ENCODE data around the gene FBXO3.

The FBXO3 gene

DNA sequence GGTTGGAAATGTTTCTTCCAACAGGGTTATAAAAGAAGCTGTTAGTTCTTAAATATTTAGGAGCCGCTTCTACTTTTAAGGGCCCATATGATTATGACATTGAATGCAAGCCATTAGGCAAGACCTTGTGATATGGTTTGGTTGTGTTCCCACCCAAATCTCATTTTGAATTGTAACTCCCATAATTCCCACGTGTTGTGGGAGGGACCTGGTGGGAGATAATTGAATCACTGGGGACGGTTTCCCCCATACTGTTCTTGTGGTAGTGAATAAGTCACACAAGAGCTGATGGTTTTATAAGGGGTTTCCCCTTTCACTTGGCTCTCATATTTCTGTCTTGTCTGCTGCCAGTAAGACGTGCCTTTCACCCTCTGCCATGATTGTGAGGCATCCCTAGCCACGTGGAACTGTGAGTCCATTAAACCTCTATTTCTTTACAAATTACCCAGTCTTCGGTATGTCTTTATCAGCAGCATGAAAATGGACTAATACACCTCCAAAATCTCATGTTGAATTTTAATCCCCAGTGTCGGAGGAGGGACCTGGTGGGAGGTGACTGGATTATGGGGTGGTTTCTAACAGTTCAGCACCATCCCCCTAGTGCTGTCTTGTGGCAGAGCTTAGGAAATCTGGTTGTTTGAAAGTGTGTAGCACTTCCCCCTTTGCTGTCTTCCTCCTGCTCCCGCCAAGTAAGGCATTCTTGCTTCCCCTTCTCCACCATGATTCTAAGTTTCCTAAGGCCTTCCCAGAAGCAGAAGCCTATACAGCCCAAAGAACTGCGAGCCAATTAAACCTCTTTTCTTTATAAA lies 42.4 kb downstream of the FBXO3 start:
- TF ChIP-seq POLR2AphosphoS5 (IDR thresholded peaks at IDR 0.05; ENCODE audit: low read depth, low read length): no peak
- no peak for TF ChIP-seq TAF1 (IDR thresholded peaks at IDR 0.05; ENCODE audit: borderline replicate concordance, insufficient read depth, low read length)
- TF ChIP-seq SIN3A (IDR thresholded peaks at IDR 0.05; ENCODE audit: borderline replicate concordance, insufficient read depth, low read length): no peak
- TF ChIP-seq FOXP2 (optimal IDR thresholded peaks at IDR 0.05; ENCODE audit: borderline replicate concordance, extremely low read depth, extremely low read length, insufficient read depth): no peak
- TF ChIP-seq, protein P1, sequence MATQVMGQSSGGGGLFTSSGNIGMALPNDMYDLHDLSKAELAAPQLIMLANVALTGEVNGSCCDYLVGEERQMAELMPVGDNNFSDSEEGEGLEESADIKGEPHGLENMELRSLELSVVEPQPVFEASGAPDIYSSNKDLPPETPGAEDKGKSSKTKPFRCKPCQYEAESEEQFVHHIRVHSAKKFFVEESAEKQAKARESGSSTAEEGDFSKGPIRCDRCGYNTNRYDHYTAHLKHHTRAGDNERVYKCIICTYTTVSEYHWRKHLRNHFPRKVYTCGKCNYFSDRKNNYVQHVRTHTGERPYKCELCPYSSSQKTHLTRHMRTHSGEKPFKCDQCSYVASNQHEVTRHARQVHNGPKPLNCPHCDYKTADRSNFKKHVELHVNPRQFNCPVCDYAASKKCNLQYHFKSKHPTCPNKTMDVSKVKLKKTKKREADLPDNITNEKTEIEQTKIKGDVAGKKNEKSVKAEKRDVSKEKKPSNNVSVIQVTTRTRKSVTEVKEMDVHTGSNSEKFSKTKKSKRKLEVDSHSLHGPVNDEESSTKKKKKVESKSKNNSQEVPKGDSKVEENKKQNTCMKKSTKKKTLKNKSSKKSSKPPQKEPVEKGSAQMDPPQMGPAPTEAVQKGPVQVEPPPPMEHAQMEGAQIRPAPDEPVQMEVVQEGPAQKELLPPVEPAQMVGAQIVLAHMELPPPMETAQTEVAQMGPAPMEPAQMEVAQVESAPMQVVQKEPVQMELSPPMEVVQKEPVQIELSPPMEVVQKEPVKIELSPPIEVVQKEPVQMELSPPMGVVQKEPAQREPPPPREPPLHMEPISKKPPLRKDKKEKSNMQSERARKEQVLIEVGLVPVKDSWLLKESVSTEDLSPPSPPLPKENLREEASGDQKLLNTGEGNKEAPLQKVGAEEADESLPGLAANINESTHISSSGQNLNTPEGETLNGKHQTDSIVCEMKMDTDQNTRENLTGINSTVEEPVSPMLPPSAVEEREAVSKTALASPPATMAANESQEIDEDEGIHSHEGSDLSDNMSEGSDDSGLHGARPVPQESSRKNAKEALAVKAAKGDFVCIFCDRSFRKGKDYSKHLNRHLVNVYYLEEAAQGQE (IDR thresholded peaks at IDR 0.05; ENCODE audit: insufficient read depth in 1 of 2, low read depth in 2 of 2, low read length in 2 of 2): no peak

DNA sequence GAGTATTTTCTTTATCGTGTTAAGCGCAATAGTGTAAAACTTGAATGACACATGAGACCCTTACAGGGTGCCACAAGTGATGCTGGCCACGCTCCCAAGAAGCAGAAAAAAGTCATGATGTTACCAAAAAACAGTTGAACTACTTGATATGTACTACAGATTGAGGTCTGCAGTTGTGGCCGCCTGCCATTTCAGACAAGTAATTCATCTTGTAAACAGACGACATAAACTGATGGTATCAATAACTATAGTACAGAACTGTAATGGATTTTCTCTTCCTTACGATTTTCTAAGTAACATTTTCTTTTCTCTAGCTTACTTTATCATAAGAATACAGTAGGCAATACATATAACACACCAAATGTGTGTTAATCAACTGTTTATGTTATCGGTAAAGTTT lies 43.6 kb downstream of the FBXO3 start:
- TF ChIP-seq SIN3A (IDR thresholded peaks at IDR 0.05; ENCODE audit: borderline replicate concordance, insufficient read depth, low read length) (no peak), POLR2AphosphoS5 (IDR thresholded peaks at IDR 0.05; ENCODE audit: low read depth, low read length) (no peak), TAF1 (IDR thresholded peaks at IDR 0.05; ENCODE audit: borderline replicate concordance, insufficient read depth, low read length) (no peak), FOXP2 (optimal IDR thresholded peaks at IDR 0.05; ENCODE audit: borderline replicate concordance, extremely low read depth, extremely low read length, insufficient read depth) (no peak)
- TF ChIP-seq, protein P1 (IDR thresholded peaks at IDR 0.05; ENCODE audit: insufficient read depth in 1 of 2, low read depth in 2 of 2, low read length in 2 of 2): no peak

- TF ChIP-seq FOXP2 (optimal IDR thresholded peaks at IDR 0.05; ENCODE audit: borderline replicate concordance, extremely low read depth, extremely low read length, insufficient read depth) (no peak), POLR2AphosphoS5 (IDR thresholded peaks at IDR 0.05; ENCODE audit: low read depth, low read length) (no peak), TAF1 (IDR thresholded peaks at IDR 0.05; ENCODE audit: borderline replicate concordance, insufficient read depth, low read length) (no peak), SIN3A (IDR thresholded peaks at IDR 0.05; ENCODE audit: borderline replicate concordance, insufficient read depth, low read length) (no peak)
- TF ChIP-seq, protein P1 (IDR thresholded peaks at IDR 0.05; ENCODE audit: insufficient read depth in 1 of 2, low read depth in 2 of 2, low read length in 2 of 2): no peak
Measured at GRCh38 chr11:33725496-33725895, 48.8 kb downstream of the FBXO3 start.

GRCh38 chr11:33724644-33725035 lies 49.7 kb downstream of the FBXO3 start:
- TF ChIP-seq FOXP2 (optimal IDR thresholded peaks at IDR 0.05; ENCODE audit: borderline replicate concordance, extremely low read depth, extremely low read length, insufficient read depth) (no peak), SIN3A (IDR thresholded peaks at IDR 0.05; ENCODE audit: borderline replicate concordance, insufficient read depth, low read length) (no peak), POLR2AphosphoS5 (IDR thresholded peaks at IDR 0.05; ENCODE audit: low read depth, low read length) (no peak)
- TF ChIP-seq, protein P1 (IDR thresholded peaks at IDR 0.05; ENCODE audit: insufficient read depth in 1 of 2, low read depth in 2 of 2, low read length in 2 of 2): no peak
